GM19239 (cell line): Measurements from ENCODE around the gene DPP6.

Experiments
- DNase-seq: peaks from one replicate; pipeline ENCODE4 v3.0.0; 2011; ENCODE audit warnings: low spot score; ENCODE audit not compliant: insufficient read length
- FAIRE-seq: peaks from 2 replicates; lab custom pipeline; 2011; peaks lifted over from hg19 to GRCh38; lab: Jason Lieb, UNC

Gene DPP6

DNA sequence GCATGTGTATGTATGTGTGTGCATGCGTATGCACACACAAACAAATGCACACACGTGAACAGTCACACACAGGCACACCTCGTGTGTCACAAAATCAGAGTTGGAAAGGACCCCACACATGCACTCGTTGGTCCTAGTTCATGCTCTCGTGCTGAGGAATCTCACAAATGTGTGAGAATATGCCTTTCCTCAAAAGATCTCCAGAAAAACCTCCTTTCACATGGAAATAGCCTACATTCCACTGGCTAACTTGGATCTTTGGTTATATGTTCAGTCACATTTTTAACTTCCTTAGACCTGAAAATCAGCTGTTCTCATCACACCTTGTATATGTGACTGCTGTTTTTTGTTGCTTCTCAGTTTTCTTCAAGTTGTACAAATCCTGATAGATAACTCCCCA lies 256.7 kb downstream of the DPP6 start:
- no peak for DNase-seq
- FAIRE-seq, result no peak

DNA sequence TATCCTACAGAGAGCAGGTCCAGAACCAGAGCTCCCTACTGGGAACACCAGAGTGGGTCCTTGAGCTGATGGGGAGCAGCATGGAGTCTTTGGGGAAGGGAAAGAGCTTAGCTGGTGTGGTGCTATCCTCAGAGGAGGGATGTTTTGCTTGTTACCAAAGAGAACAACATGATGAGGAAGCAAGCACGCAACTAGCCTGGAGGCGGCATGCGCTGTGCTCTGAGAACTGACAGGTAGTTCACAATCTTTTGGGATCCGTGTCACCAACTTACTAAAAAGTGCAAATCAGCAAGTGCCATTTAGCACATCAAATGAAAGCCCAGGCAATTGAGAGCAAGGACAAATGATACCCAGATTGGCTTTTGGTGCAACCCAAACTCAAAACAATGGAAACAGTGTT lies 257.9 kb downstream of the DPP6 start:
- DNase-seq (no peak), FAIRE-seq (no peak)

DNA sequence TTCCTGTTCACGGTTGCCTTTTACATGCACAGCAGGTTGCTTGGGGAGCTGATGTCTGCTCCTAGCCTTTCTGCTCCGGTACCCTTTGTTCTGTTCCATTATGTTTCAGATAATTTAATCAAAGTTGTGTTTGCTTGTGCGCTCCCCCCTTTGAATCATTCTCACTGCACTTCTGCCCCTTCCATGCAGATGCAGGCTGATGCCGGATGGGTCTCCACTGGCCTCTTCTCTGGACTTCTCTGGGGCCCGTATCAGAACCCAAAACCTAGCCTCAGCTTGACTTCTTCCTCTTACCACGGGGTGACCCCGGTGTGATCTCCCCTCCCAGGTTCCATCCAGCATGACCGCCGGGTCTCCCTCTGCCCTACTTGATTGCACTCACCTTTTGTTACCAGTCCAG lies 272.0 kb downstream of the DPP6 start:
- DNase-seq (no peak), FAIRE-seq (no peak)

DNA sequence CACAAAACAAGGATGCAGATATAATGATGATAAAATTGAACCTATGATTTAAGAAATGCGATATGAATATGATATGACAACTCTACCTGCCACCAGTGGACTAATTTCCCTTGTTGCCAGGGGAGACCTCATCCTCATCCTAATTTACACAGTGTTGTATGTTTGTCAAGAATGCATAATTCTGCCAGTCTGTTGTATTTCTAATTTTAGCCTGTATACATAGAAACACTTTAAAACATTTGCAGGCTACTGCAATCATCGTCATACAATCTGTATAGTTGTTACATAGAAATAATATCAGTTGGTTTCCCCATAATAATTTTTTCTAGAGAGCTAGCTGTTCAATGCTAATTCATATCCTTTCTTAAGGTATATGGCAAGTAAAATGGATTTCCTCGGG lies 274.2 kb downstream of the DPP6 start:
- no peak for DNase-seq
- FAIRE-seq, result no peak

DNA sequence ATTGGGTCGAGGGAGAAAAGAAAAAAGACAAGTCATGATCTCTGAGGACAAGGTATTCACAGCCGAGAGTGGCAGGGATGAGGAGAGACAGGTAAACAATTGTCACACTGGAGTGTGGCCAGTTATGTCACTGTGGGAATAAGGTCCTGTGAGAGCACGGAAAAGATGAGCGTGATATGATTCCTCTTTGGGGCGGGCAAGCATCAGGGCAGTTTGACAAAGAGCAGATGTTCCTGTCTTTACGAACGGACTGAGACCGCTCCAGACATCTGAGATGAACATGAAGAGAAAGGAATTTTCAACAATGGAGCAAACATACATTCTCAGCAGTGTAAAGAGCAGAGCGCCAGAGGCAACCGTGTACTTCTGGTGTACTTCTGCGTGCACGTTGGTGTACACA lies 278.1 kb downstream of the DPP6 start:
- FAIRE-seq, result no peak
- no peak for DNase-seq

DNA sequence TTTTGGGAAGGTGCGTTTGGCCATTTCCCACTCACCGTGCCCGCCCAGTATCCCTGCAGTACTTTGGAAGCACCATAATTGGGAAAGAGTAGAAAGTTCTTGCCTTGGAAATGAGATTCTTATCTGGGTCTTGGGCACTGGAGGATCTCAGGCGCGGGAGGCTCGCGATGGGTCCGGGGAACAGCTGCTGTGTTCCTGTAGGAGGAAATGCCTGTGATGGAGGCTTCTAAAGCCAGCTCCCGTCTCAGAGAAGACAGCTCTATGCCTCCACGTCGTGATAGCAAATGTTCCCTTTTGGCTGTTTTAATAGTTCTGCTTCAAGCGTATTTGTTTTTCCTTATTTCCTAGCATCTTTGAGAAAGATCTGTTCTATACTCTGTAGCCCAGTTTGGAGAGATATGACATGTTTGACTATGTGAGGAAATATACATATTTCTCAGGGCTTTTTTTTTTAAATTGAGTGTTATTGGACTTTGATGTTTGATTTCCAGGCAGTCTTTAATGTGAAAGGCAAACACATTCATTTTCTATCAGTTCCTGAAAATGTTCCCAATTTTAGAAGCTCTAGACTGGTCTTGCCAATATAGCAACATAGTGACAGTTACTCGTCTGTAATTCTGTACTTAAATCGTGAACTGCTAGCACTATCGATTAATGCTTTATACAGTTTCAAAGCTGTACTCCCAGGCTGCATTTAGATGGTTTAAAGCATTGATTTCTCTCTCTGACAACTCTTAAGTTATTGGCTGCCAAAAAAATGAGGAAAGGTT lies 280.8 kb downstream of the DPP6 start:
- no peak for FAIRE-seq
- no peak for DNase-seq

DNA sequence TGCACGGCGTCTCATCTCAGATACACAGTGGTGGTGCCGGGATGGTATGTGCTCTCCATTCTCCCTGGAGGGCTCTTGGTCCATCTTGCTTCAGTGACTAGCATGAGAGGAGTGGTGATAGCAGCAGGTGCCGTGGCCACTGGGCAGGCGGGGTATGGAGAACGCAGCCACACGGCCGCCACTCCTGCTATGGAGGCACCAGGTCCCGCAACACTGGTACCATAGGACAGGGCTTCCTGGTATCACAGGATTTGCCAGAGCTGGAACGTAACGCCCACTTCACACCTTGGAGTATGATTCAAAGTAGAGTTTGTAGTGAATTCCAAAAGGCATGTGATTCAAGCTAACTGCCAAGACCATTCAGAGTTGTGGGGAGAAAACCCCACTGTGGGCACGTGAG lies 284.1 kb downstream of the DPP6 start:
- no peak for DNase-seq
- FAIRE-seq, result no peak

DNA sequence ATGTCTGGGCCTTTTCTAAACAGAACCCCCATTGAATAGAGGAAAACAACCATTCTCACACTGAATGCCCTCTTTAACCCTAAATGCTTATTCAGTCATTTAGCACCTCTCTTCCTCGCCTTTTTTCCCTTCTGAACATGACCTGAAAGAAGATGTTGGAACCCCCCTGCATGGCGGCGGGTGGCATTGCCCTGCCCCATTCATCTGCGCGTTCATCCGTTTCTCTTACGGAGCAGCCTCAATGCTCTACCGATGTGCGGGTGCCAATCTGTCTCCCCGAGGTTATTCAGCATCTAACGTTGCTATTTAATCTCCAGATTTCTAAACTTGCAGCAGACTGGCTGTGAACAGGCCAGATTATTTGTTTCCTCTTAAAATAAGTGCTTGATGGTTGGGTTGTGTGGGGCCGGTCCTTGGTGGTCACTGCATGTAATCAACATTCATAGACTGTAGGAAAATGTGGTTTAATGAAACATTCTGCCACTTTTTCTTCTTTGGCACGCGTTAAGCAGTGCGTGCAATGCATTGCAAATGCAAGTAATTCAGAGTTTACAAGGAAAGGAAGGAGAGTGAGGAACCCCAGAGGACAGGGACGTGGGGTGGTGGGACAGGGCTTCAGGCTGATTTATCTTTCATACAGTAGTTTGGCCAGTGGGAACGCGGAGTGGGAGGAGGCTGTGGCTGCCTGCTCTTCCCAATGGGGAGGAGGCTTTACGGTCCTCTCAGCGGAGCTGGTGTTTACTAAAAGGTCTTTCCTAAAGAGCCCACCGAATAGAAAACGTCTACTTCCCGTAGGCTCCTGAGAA lies 286.7 kb downstream of the DPP6 start:
- FAIRE-seq (no peak), DNase-seq (no peak)

DNA sequence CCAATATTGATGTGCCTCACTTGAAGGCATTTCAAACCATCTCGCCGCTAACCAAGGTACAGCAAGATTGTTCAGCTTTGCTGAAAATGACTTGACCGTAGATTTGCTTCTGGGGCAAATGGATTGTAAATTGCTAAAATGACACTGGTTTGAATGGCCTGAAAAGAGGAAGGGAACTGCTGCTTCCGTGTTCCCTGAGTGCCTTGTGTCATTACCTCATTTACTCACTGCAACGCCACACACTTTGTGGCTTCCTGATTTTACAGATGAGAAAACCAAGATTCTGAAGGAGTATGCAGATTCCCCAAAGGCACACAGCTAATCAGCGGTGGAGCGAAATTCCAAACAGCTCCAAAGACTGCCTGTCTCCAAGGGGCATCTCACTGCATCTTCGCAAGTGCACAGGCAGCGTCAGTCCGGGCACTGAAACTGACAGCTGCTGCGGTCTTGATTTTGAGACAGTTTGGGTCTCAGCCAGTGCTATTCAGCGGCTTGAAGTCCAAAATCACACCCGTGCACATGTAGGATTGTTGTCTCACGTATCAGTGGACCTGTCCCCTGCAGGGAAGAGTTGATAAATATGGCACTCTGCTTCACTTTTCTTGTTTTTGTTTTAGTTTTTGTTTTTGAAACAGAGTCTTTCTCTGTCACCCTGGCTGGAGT lies 290.9 kb downstream of the DPP6 start:
- FAIRE-seq (no peak), DNase-seq (no peak)

DNA sequence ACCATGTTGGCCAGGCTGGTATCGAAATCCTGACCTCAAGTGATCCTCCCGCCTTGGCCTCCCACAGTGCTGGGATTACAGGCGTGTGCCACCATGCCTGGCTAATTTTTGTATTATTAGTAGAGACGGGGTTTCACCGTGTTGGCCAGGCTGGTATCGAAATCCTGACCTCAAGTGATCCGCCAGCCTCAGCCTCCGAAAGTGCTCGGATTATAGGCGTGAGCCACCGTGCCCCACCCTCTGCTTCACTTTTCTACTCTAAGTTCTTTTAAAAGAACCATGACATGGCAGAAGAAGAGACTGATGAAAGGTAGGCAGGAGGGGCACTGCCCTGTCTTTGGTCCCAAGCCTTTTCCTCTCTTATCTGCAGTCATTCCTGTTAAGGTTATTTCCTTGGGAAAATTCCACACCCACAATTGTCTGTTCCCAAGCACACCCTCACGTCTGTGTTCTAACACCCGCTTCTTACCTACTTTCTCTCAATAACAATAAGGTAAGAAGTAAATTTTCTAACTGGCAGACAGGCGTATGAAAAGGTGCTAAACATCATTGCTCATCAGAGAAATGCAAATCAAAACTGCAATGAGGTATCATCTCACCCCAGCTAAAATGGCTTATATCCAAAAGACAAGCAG lies 291.7 kb downstream of the DPP6 start:
- no peak for DNase-seq
- FAIRE-seq, result no peak

DNA sequence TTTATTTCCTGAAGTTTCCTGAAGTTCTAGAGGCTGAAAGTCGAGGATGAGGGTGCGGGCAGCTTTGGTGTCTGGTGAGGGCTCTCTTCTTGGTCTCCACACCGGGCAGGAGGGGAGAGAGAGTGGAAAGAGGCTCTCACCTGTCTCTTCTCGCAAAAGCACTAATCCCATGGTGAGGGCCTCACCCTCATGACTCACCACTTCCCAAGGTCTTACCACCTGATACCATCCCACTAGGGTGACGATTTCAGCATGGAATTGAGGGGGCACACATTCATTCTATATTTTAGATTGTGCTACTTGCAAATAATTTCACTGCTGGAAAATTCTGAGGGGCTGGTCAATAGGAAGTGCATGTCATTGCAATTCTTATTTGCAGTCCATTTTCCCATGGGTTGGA lies 292.9 kb downstream of the DPP6 start:
- DNase-seq (no peak), FAIRE-seq (no peak)

DNA sequence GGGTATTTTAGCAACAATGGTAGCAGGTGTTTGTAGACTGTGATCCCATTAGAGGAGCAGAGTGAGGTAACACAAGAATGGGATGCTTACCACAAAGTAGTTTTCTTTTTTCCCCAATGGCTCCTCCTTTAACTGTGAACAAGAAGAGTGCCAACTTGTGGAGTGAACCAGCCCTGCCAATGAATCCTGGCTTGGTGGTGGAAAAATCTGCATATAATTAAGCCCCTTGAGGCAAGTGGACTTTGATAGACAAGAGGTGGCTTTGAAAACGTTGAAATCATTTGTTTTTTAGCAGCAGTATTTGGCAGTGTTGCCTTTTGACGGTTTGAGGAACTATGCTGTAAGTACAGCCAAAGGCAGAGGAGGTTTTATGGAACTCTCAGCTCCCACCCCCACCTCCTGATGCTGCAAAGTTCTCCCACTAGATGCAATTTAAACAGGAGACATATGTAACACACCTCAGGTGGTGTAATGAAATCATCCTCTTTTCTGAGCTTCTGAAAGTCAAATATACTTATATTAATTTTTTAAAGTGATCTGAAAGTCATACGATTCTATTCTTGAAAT lies 295.6 kb downstream of the DPP6 start:
- DNase-seq, result no peak
- FAIRE-seq, result no peak

DNA sequence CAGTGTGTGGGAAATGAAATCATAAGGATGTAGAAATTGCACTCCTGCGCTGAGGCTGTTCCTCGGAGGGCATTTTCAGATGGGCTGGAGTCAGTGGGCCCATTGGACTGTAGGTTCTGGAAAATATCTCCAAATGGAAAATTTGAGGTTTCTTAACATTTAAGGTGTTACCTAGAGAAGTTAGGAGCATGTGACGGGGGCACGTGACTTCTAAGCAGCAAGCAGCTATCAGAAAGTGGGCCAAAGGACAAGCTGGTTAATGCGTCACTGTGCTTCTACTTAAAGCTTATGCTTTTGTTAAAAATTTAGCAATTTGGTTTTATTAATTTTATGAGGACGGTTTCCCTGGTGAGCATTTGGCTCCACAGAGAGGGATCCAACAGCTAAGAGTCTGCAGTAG lies 298.7 kb downstream of the DPP6 start:
- DNase-seq, result no peak
- FAIRE-seq, result no peak

DNA sequence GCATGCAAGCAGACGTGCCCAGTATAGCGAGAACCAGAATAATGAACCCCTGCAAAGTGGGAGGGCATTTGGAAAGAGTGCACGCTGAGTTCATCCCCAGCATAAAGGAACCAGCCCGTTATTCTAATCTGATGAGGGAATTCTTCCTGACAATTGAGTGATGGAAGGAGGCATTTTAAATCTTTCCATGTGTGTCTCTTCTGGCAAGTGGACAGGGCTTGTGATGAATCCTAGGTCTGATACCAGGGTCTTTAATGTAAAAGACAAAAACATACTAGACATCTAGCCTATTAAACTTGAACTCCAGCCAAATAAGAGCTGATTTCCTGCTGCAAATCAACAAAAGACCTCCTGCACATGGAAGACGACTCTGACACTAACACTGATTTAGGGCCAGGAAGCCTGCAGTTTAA lies 301.2 kb downstream of the DPP6 start:
- no peak for FAIRE-seq

DNA sequence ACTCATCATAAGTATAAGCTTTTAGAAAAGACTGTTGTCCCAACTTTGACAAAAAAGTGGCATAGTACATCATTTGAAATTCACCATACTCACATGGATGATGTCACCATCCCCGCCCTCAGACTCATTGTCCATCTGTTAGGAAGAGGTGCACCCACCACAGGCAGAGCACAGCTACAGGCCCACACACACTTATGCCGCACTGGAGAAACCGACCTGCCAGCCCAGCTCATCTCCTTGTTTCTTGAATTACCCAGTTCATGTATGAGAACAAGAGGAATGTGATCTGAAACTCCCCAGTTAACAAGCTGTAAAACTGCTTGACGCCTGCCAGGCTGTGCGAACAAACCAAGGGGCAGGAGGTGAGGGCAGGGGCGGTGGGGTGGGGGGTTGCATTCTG lies 312.0 kb downstream of the DPP6 start:
- DNase-seq, result no peak
- FAIRE-seq, result no peak

More for the DNA sequence above, 301.2 kb downstream of the DPP6 start:
- no peak for DNase-seq

DNA sequence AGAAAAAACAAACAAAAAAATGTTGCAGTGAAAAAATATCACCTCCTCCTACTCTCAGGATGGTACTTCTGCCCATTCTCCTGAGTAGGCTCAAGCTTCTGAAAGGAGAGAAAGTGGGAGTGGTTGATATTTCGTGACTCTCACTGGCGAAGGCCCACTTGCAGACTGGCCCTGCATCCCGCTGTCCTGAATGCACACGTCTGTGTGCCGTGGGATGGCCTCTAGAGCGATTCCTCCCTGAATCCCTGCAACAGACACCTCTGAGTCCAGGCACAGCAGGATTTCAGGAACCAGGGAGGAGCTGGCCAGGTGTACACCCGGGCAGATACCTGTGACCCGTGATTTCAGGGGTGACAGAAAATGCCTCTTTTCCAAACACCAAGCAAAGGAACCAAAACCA lies 319.2 kb downstream of the DPP6 start:
- no peak for FAIRE-seq
- DNase-seq, result no peak

DNA sequence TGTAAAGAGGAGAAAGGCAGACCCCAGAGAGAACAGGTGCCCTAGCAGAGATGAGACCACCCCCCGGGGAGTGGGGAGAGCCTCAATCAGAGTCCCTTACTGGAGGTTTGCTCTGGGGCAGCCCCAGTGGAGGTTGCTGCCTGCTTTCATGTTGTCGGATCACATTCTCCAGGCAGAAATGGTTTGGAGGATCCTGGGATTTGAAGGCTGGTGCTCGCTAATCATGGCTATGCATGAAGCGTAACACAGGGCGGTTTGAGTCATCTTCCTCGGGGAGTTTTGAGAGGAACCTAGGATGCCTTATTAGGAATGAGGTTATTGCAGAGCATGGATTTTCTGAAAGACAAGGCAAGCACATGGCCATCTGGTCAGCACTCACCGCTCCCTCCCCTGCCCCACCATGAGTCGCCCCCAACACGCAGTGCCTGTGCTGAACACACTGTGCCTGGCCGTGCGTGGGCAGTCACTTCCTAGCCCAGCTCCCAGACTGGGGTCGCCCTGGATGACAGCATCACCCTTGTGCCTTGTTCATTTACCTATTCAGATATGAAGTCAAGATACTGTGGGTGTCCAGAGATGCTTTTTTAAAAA lies 319.9 kb downstream of the DPP6 start:
- no peak for FAIRE-seq

DNA sequence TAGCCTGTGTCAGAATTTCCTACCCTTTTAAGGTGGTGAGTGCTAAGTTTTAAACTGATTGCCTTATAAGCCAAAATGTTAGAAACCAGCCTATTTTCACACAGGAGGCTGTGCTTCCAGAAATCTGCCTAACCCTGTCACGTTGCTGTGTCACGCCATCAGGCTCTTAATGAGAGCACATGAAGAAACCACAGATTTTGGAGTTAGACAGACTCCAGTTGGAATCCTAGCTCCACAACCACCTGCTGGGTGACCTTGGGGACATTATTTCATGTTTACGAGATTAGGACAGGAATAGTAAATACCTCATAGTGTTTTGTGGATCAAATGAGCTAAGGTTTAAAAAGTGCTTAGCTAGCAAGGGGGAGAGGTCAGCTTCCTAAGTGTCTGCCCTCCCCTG lies 321.8 kb downstream of the DPP6 start:
- no peak for DNase-seq
- no peak for FAIRE-seq

More for the DNA sequence above, 319.9 kb downstream of the DPP6 start:
- no peak for DNase-seq

DNA sequence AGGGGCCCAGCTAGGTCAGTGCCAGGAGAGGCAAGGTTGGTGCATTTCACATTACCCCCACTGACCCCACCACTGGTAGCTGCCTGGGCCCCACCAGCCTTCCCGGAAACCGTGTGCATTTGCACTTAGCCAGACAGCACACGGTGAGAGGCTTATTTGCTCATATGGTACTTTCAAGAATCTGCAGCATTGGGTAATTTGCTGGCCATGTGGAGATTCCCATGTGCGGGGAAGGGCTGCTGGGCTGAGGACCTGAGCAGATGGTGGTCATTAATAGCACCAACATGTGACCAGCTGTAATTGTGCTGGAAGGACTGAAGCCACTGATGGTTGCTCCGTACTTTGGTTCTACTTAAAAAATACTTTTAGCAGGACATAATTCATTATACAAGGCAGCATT lies 323.8 kb downstream of the DPP6 start:
- FAIRE-seq, result no peak
- no peak for DNase-seq

DNA sequence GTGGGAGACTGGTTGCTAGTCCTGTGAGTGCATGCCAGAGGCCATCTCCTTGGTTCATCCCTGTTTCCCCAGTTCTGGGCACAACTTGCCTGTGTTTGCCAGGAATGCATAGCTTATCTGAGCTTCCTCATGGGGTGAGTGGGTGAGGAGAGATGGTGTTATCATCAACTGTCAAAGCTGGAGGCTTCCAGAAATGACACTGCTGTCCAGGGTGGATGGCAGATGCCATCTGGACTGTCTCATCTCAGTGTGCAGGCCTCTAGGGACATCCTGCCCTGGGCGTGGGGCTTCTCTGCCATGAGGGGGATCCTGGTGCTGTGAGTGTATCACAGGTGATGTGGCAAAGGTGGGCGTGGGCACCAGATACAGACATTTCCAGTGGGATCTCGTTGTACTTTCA lies 328.6 kb downstream of the DPP6 start:
- no peak for DNase-seq

More for the DNA sequence above, 328.6 kb downstream of the DPP6 start:
- FAIRE-seq, result no peak
